ENCODE results near the gene APBB1. TPM values are rescaled to one million over a fixed set of nuclear protein-coding genes. Genes with fewer than 3 reads are reported as not detected.

Gene APBB1
- polyA plus RNA-seq, 3 donors: 51.9 to 56.5 (median 52.5) TPM

GRCh38 chr11:6418557-6419008 is 311 bp downstream of the APBB1 start:
- no peak for DNase-seq (ENCODE audit: low read depth in 3 of 3, low spot score in 2 of 3)

GRCh38 chr11:6417907-6418556 is 862 bp downstream of the APBB1 start:
- DNase-seq (ENCODE audit: low read depth in 3 of 3, low spot score in 2 of 3): no peak

GRCh38 chr11:6415797-6416196 is 3.1 kb downstream of the APBB1 start:
- DNase-seq (ENCODE audit: low read depth in 3 of 3, low spot score in 2 of 3): no peak

- no peak for DNase-seq (ENCODE audit: low read depth in 3 of 3, low spot score in 2 of 3)
Observed at GRCh38 chr11:6414874-6415328, 4.0 kb downstream of the APBB1 start.

GRCh38 chr11:6413791-6414201 is 5.1 kb downstream of the APBB1 start:
- DNase-seq (ENCODE audit: low read depth in 3 of 3, low spot score in 2 of 3): no peak

- no peak for DNase-seq (ENCODE audit: low read depth in 3 of 3, low spot score in 2 of 3)
Observed at GRCh38 chr11:6411594-6412031, 7.3 kb downstream of the APBB1 start.

GRCh38 chr11:6410695-6411430 is 8.0 kb downstream of the APBB1 start:
- no peak for DNase-seq (ENCODE audit: low read depth in 3 of 3, low spot score in 2 of 3)

GRCh38 chr11:6406370-6406769 is 12.5 kb downstream of the APBB1 start:
- DNase-seq (ENCODE audit: low read depth in 3 of 3, low spot score in 2 of 3): no peak

GRCh38 chr11:6405846-6406245 is 13.0 kb downstream of the APBB1 start:
- DNase-seq (ENCODE audit: low read depth in 3 of 3, low spot score in 2 of 3): no peak

GRCh38 chr11:6405052-6405667 is 13.7 kb downstream of the APBB1 start:
- DNase-seq (ENCODE audit: low read depth in 3 of 3, low spot score in 2 of 3): no peak

- no peak for DNase-seq (ENCODE audit: low read depth in 3 of 3, low spot score in 2 of 3)
Observed at GRCh38 chr11:6404342-6405051, 14.4 kb downstream of the APBB1 start.

GRCh38 chr11:6403539-6403938 is 15.4 kb downstream of the APBB1 start:
- DNase-seq (ENCODE audit: low read depth in 3 of 3, low spot score in 2 of 3): no peak

GRCh38 chr11:6402561-6402981 is 16.3 kb downstream of the APBB1 start:
- no peak for DNase-seq (ENCODE audit: low read depth in 3 of 3, low spot score in 2 of 3)

- no peak for DNase-seq (ENCODE audit: low read depth in 3 of 3, low spot score in 2 of 3)
Observed at GRCh38 chr11:6402061-6402470, 16.8 kb downstream of the APBB1 start.

GRCh38 chr11:6401464-6401863 is 17.4 kb downstream of the APBB1 start:
- no peak for DNase-seq (ENCODE audit: low read depth in 3 of 3, low spot score in 2 of 3)

- DNase-seq (ENCODE audit: low read depth in 3 of 3, low spot score in 2 of 3): no peak
Observed at GRCh38 chr11:6400431-6401345, 18.2 kb downstream of the APBB1 start.

- DNase-seq (ENCODE audit: low read depth in 3 of 3, low spot score in 2 of 3): no peak
Observed at GRCh38 chr11:6397636-6398035, 21.3 kb downstream of the APBB1 start.

GRCh38 chr11:6397156-6397555 is 21.7 kb downstream of the APBB1 start:
- DNase-seq (ENCODE audit: low read depth in 3 of 3, low spot score in 2 of 3): no peak

GRCh38 chr11:6395470-6396060 is 23.3 kb downstream of the APBB1 start:
- no peak for DNase-seq (ENCODE audit: low read depth in 3 of 3, low spot score in 2 of 3)
